NCI-H187 treated with DMSO at 0.1 percent for 48 hours (cell line): ENCODE results near the gene HECW1.
"Not testable (repeated sequence)": the region's sequence is repeated elsewhere in the genome, so short reads cannot be mapped to it uniquely, and the experiment has no call there.

Experiments used
- DNase-seq: peaks from one replicate; lab custom pipeline; 2025; lab: John Stamatoyannopoulos, UW

Gene HECW1

GRCh38 chr7:43208242-43208641 lies 95.8 kb downstream of the HECW1 start:
- no peak for DNase-seq

- DNase-seq = not testable (repeated sequence)
These were observed 98.1 kb downstream of the HECW1 start for GRCh38 chr7:43210539-43210938.

GRCh38 chr7:43211286-43211685 lies 98.8 kb downstream of the HECW1 start:
- no peak for DNase-seq

- DNase-seq = no peak
These were observed 99.2 kb downstream of the HECW1 start for GRCh38 chr7:43211693-43212092.

- DNase-seq = no peak
These were observed 100.5 kb downstream of the HECW1 start for GRCh38 chr7:43212921-43213320.

GRCh38 chr7:43215061-43215460 lies 102.6 kb downstream of the HECW1 start:
- no peak for DNase-seq

- no peak for DNase-seq
These were observed 104.6 kb downstream of the HECW1 start for GRCh38 chr7:43217055-43217454.

GRCh38 chr7:43218901-43219300 lies 106.5 kb downstream of the HECW1 start:
- not testable (repeated sequence) for DNase-seq

- DNase-seq = no peak
These were observed 107.8 kb downstream of the HECW1 start for GRCh38 chr7:43220250-43220649.

- DNase-seq = no peak
These were observed 108.3 kb downstream of the HECW1 start for GRCh38 chr7:43220742-43221141.

GRCh38 chr7:43229801-43230200 lies 117.4 kb downstream of the HECW1 start:
- DNase-seq = no peak

- DNase-seq = no peak
These were observed 119.9 kb downstream of the HECW1 start for GRCh38 chr7:43232366-43232765.

- no peak for DNase-seq
These were observed 121.6 kb downstream of the HECW1 start for GRCh38 chr7:43234073-43234472.

- DNase-seq = no peak
These were observed 122.5 kb downstream of the HECW1 start for GRCh38 chr7:43234968-43235367.

- DNase-seq = no peak
These were observed 128.1 kb downstream of the HECW1 start for GRCh38 chr7:43240565-43240964.

GRCh38 chr7:43242628-43243255 lies 130.3 kb downstream of the HECW1 start:
- no peak for DNase-seq

- no peak for DNase-seq
These were observed 131.8 kb downstream of the HECW1 start for GRCh38 chr7:43244232-43244631.

- no peak for DNase-seq
These were observed 132.3 kb downstream of the HECW1 start for GRCh38 chr7:43244784-43245183.

GRCh38 chr7:43247757-43248156 lies 135.3 kb downstream of the HECW1 start:
- DNase-seq = no peak

- no peak for DNase-seq
These were observed 136.1 kb downstream of the HECW1 start for GRCh38 chr7:43248553-43248952.

- DNase-seq = no peak
These were observed 136.7 kb downstream of the HECW1 start for GRCh38 chr7:43248961-43249822.

- DNase-seq = no peak
These were observed 137.3 kb downstream of the HECW1 start for GRCh38 chr7:43249823-43250145.

- DNase-seq = no peak
These were observed 148.8 kb downstream of the HECW1 start for GRCh38 chr7:43260980-43261878.
